Keratinocyte (primary cell): ENCODE results near the gene OGFRL1.

ENCODE experiments used
- EZH2 ChIP-seq: IDR thresholded peaks from one replicate; pipeline ENCODE4 v1.6.1; 2012; ENCODE audit warnings: inconsistent platforms, mild to moderate bottlenecking, low read length, moderate library complexity
- TF ChIP-seq, protein P1 (sequence below), 3 experiments: IDR thresholded peaks in 1 of 3; conservative IDR thresholded peaks in 1 of 3; optimal IDR thresholded peaks in 1 of 3; 2 replicates in 2 of 3; 3 replicates in 1 of 3; pipeline versions ENCODE3 to v1.5.1; 2011; ENCODE audit warnings: low read length in 3 of 3, mild to moderate bottlenecking in 3 of 3, moderate library complexity in 2 of 3, control low read depth in 1 of 3, inconsistent platforms in 1 of 3; ENCODE audit not compliant: insufficient read depth in 2 of 3; ENCODE audit errors: extremely low read depth in 1 of 3

DNA sequence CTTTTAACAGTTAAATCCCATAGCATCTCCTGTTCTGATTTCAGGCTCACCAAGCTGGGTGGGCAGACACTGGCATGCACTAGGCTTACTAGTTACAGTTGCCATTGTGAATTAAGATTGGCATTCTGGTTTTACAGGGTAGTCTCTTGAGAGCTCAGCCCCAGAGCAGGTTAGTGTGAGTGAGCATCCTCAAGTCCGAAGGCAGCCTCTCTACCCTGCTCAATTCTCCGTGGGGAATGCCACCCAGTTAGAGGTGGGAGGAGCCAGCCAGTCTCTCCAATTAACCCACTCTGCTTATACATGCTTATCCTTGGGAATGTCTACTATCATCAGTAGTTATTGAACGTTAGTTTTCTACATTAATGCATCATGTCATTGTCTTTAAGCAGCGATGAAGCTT is 8.9 kb upstream of the OGFRL1 start:
- TF ChIP-seq, protein P1, sequence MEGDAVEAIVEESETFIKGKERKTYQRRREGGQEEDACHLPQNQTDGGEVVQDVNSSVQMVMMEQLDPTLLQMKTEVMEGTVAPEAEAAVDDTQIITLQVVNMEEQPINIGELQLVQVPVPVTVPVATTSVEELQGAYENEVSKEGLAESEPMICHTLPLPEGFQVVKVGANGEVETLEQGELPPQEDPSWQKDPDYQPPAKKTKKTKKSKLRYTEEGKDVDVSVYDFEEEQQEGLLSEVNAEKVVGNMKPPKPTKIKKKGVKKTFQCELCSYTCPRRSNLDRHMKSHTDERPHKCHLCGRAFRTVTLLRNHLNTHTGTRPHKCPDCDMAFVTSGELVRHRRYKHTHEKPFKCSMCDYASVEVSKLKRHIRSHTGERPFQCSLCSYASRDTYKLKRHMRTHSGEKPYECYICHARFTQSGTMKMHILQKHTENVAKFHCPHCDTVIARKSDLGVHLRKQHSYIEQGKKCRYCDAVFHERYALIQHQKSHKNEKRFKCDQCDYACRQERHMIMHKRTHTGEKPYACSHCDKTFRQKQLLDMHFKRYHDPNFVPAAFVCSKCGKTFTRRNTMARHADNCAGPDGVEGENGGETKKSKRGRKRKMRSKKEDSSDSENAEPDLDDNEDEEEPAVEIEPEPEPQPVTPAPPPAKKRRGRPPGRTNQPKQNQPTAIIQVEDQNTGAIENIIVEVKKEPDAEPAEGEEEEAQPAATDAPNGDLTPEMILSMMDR (optimal IDR thresholded peaks at IDR 0.05 in 1 of 3, IDR thresholded peaks at IDR 0.05 in 1 of 3, conservative IDR thresholded peaks at IDR 0.05 in 1 of 3; ENCODE audit: extremely low read depth in 1 of 3, insufficient read depth in 2 of 3, low read length in 3 of 3), result no peak
- TF ChIP-seq EZH2, result no peak
